H1 (cell line): ENCODE measurements around the gene TAS2R50. TPM values are rescaled to one million over a fixed set of nuclear protein-coding genes. Genes with fewer than 3 reads are reported as not detected.

Experiments
- CTCF ChIA-PET: fragments of 300-600 bp; sonication (Branson Sonifier 250); formaldehyde crosslinking; loops from one replicate; lab custom pipeline; 2021; ENCODE audit not compliant: partially characterized antibody; lab: Charles Lee
- POLR2A ChIA-PET: fragments of 300-600 bp; sonication (Branson Sonifier 250); formaldehyde crosslinking; loops from one replicate; lab custom pipeline; 2021; ENCODE audit warnings: inconsistent platforms; ENCODE audit not compliant: partially characterized antibody; lab: Charles Lee
- DNase-seq, 2 experiments: peaks; one replicate each; pipeline versions ENCODE4 v3.0.0 to v3.0.0-alpha.2; 2010 to 2022; ENCODE audit warnings: low spot score in 2 of 2, low read depth in 1 of 2, mixed read lengths in 1 of 2
- FAIRE-seq: peaks from 2 replicates; lab custom pipeline; 2011; peaks lifted over from hg19 to GRCh38; lab: Jason Lieb, UNC
- H2AFZ ChIP-seq: 2 replicates; pipeline ENCODE4 v1.8.1; 2012; ENCODE audit warnings: low read length, inconsistent platforms
- H2AK5ac ChIP-seq: 2 replicates; pipeline ENCODE4 v1.6.1; 2013; ENCODE audit warnings: low read depth, low read length
- H2BK120ac ChIP-seq: replicated peaks from 2 replicates; pipeline ENCODE3; 2013; ENCODE audit warnings: low read depth, low read length, inconsistent platforms
- H2BK12ac ChIP-seq: 2 replicates; pipeline ENCODE4 v1.6.1; 2013; ENCODE audit warnings: low read depth, low read length
- H2BK15ac ChIP-seq: 2 replicates; pipeline ENCODE4 v1.6.1; 2013; ENCODE audit warnings: low read length
- H2BK20ac ChIP-seq: 2 replicates; pipeline ENCODE4 v1.6.1; 2013; ENCODE audit warnings: low read length
- H2BK5ac ChIP-seq: 2 replicates; pipeline ENCODE4 v1.6.1; 2013; ENCODE audit warnings: low read depth, low read length
- H3K14ac ChIP-seq: 2 replicates; pipeline ENCODE4 v1.6.1; 2013; ENCODE audit warnings: inconsistent platforms; ENCODE audit not compliant: insufficient read length
- H3K18ac ChIP-seq: 2 replicates; pipeline ENCODE4 v1.6.1; 2013; ENCODE audit warnings: low read length; ENCODE audit errors: extremely low read depth
- H3K23ac ChIP-seq: 2 replicates; pipeline ENCODE4 v1.6.1; 2013; ENCODE audit warnings: inconsistent platforms; ENCODE audit not compliant: insufficient read length
- H3K23me2 ChIP-seq: 2 replicates; pipeline ENCODE4 v1.6.1; 2013; ENCODE audit warnings: low read depth, low read length
- H3K27ac ChIP-seq: 2 replicates; pipeline ENCODE4 v1.6.1; 2011; ENCODE audit warnings: low read depth, low read length, inconsistent platforms
- H3K27me3 ChIP-seq, 4 experiments: replicated peaks in 1 of 4; 1 replicate in 1 of 4; 2 replicates in 3 of 4; pipeline versions ENCODE4 v1.6.1 to v1.8.1; 2011 to 2013; ENCODE audit warnings: low read length in 3 of 4, mild to moderate bottlenecking in 3 of 4, inconsistent platforms in 2 of 4, mixed read lengths in 2 of 4, moderate library complexity in 1 of 4; ENCODE audit not compliant: control insufficient read depth in 3 of 4, insufficient read depth in 3 of 4; ENCODE audit errors: extremely low read depth in 1 of 4
- H3K36me3 ChIP-seq, 4 experiments: 2 replicates each; pipeline versions ENCODE4 v1.6.1 to v1.8.1; 2011 to 2013; ENCODE audit warnings: mild to moderate bottlenecking in 4 of 4, low read length in 3 of 4, moderate library complexity in 2 of 4, control low read depth in 1 of 4, inconsistent platforms in 1 of 4; ENCODE audit not compliant: insufficient read depth in 4 of 4, control insufficient read depth in 2 of 4
- H3K4ac ChIP-seq: replicated peaks from 2 replicates; pipeline ENCODE3; 2013; ENCODE audit warnings: low read length, low read depth, mixed read lengths, inconsistent platforms; ENCODE audit not compliant: insufficient read length
- H3K4me1 ChIP-seq, 4 experiments: replicated peaks in 1 of 4; 1 replicate in 1 of 4; 2 replicates in 3 of 4; pipeline versions ENCODE4 v1.6.1 to v1.8.1; 2011 to 2013; ENCODE audit warnings: low read length in 3 of 4, inconsistent platforms in 2 of 4, mixed read lengths in 1 of 4; ENCODE audit not compliant: insufficient read depth in 4 of 4, control insufficient read depth in 3 of 4
- H3K4me2 ChIP-seq, 2 experiments: 2 replicates each; pipeline versions ENCODE4 v1.6.1 to v1.8.1; 2011 to 2013; ENCODE audit warnings: low read depth in 2 of 2, low read length in 2 of 2, control low read depth in 1 of 2, inconsistent platforms in 1 of 2, mild to moderate bottlenecking in 1 of 2; ENCODE audit not compliant: insufficient read depth in 1 of 2
- H3K4me3 ChIP-seq, 4 experiments: fragments of 200-600, 300-600 bp in 1 of 4; sonication (generic), shearing (Covaris generic), sonication (Bioruptor Twin) in 1 of 4; 2 replicates each; pipeline versions ENCODE4 v1.5.1 to v1.8.1; 2011 to 2016; ENCODE audit warnings: low read length in 4 of 4, low read depth in 3 of 4, control low read depth in 2 of 4, inconsistent platforms in 2 of 4, mild to moderate bottlenecking in 2 of 4, mixed read lengths in 1 of 4, moderate library complexity in 1 of 4; ENCODE audit not compliant: insufficient read depth in 2 of 4; ENCODE audit errors: extremely low read depth in 1 of 4
- H3K56ac ChIP-seq: replicated peaks from 2 replicates; pipeline ENCODE3; 2013; ENCODE audit warnings: low read depth, mild to moderate bottlenecking, mixed read lengths, low read length, inconsistent platforms; ENCODE audit not compliant: insufficient read length
- H3K79me1 ChIP-seq: 2 replicates; pipeline ENCODE4 v1.6.1; 2013; ENCODE audit warnings: low read depth, low read length, control low read depth
- H3K79me2 ChIP-seq, 2 experiments: 2 replicates each; pipeline versions ENCODE4 v1.6.1 to v1.8.1; 2012 to 2013; ENCODE audit warnings: low read length in 2 of 2, mild to moderate bottlenecking in 2 of 2, inconsistent platforms in 1 of 2; ENCODE audit not compliant: insufficient read depth in 2 of 2, control insufficient read depth in 1 of 2
- H3K9ac ChIP-seq, 4 experiments: replicated peaks in 1 of 4; 1 replicate in 1 of 4; 2 replicates in 3 of 4; pipeline versions ENCODE4 v1.6.1 to v1.8.1; 2011 to 2013; ENCODE audit warnings: low read depth in 3 of 4, low read length in 3 of 4, control low read depth in 2 of 4, mild to moderate bottlenecking in 2 of 4, moderate library complexity in 2 of 4, inconsistent platforms in 1 of 4; ENCODE audit errors: extremely low read depth in 1 of 4
- H3K9me3 ChIP-seq, 2 experiments: 2 replicates each; pipeline versions ENCODE4 v1.6.1 to v1.8.1; 2012 to 2013; ENCODE audit warnings: mild to moderate bottlenecking in 2 of 2, moderate library complexity in 2 of 2, control low read depth in 1 of 2, inconsistent platforms in 1 of 2, low read depth in 1 of 2, low read length in 1 of 2, mixed read lengths in 1 of 2; ENCODE audit not compliant: insufficient read depth in 2 of 2
- H4K20me1 ChIP-seq, 2 experiments: replicated peaks in 1 of 2; 2 replicates each; pipeline versions ENCODE3 to v1.8.1; 2011 to 2013; ENCODE audit warnings: inconsistent platforms in 2 of 2, low read length in 2 of 2, mild to moderate bottlenecking in 1 of 2; ENCODE audit not compliant: insufficient read depth in 2 of 2, control insufficient read depth in 1 of 2
- H4K5ac ChIP-seq: 2 replicates; pipeline ENCODE4 v1.6.1; 2013; ENCODE audit warnings: low read length, low read depth, mixed read lengths, inconsistent platforms; ENCODE audit not compliant: insufficient read length
- H4K8ac ChIP-seq: 2 replicates; pipeline ENCODE4 v1.8.0; 2013; ENCODE audit warnings: mild to moderate bottlenecking, moderate library complexity, low read length, inconsistent platforms; ENCODE audit not compliant: insufficient read depth; ENCODE audit errors: extremely low read depth
- H4K91ac ChIP-seq: replicated peaks from 2 replicates; pipeline ENCODE3; 2013; ENCODE audit warnings: low read length, mixed read lengths, inconsistent platforms; ENCODE audit not compliant: insufficient read length
- BRCA1 ChIP-seq: IDR thresholded peaks from 2 replicates; pipeline ENCODE4 v1.6.1; 2012; ENCODE audit warnings: low read depth, low read length, improper control_type of control experiment
- CBX8 ChIP-seq: fragments of 300-800, 300-1000 bp; sonication (generic); IDR thresholded peaks from 2 replicates; pipeline ENCODE4 v1.7.1; 2016; ENCODE audit warnings: low read depth, low read length, borderline replicate concordance
- CEBPB ChIP-seq: IDR thresholded peaks from 2 replicates; pipeline ENCODE4 v1.6.1; 2012; ENCODE audit warnings: low read depth, low read length
- CHD1 ChIP-seq: IDR thresholded peaks from 2 replicates; pipeline ENCODE4 v1.6.1; 2012; ENCODE audit warnings: low read depth, low read length, improper control_type of control experiment
- EZH2 ChIP-seq: fragments of 200-600 bp; sonication (generic); IDR thresholded peaks from 2 replicates; pipeline ENCODE4 v1.7.1; 2012; ENCODE audit warnings: low read depth, mild to moderate bottlenecking, moderate library complexity, low read length, inconsistent platforms; ENCODE audit not compliant: severe bottlenecking
- GTF2F1 ChIP-seq: IDR thresholded peaks from 2 replicates; pipeline ENCODE4 v1.6.1; 2012; ENCODE audit warnings: low read depth, low read length, improper control_type of control experiment, borderline replicate concordance
- JUND ChIP-seq: IDR thresholded peaks from 2 replicates; pipeline ENCODE4 v1.6.1; 2011; ENCODE audit warnings: mild to moderate bottlenecking, improper control_type of control experiment, low read length
- POLR2A ChIP-seq, 2 experiments: IDR thresholded peaks; 1 replicate in 1 of 2; 2 replicates in 1 of 2; pipeline ENCODE4 v1.6.1; 2011; ENCODE audit warnings: low read depth in 2 of 2, low read length in 2 of 2, mild to moderate bottlenecking in 2 of 2; ENCODE audit errors: control extremely low read depth in 1 of 2
- SIX5 ChIP-seq: IDR thresholded peaks from 2 replicates; pipeline ENCODE4 v1.6.1; 2011; ENCODE audit warnings: mild to moderate bottlenecking, low read depth, low read length
- SP2 ChIP-seq: IDR thresholded peaks from 2 replicates; pipeline ENCODE4 v1.6.1; 2012; ENCODE audit warnings: mild to moderate bottlenecking, low read length, inconsistent platforms
- SP4 ChIP-seq: IDR thresholded peaks from 2 replicates; pipeline ENCODE4 v1.6.1; 2012; ENCODE audit warnings: low read length, inconsistent platforms
- SUZ12 ChIP-seq: fragments of 200-600 bp; sonication (generic); IDR thresholded peaks from 2 replicates; pipeline ENCODE4 v1.6.1; 2012; ENCODE audit warnings: mild to moderate bottlenecking, inconsistent platforms, low read length, moderate library complexity, mixed read lengths
- TBP ChIP-seq: IDR thresholded peaks from 2 replicates; pipeline ENCODE4 v1.6.1; 2011; ENCODE audit warnings: low read depth, low read length, improper control_type of control experiment
- TCF12 ChIP-seq: IDR thresholded peaks from 2 replicates; pipeline ENCODE4 v1.6.1; 2011; ENCODE audit warnings: low read depth, mild to moderate bottlenecking, low read length
- WGBS, 2 experiments: shearing (Covaris generic) in 1 of 2; methylation state at CpG; one replicate each; pipeline versions ENCODE4 v1.1.6 to v1.1.7; 2013 to 2015; ENCODE audit warnings: low lambda C conversion rate in 2 of 2, mixed read lengths in 2 of 2, inconsistent platforms in 1 of 2, low coverage in 1 of 2, missing lambda C conversion rate in 1 of 2; ENCODE audit not compliant: insufficient replicate concordance in 2 of 2, insufficient coverage in 1 of 2, insufficient read length in 1 of 2; ENCODE audit errors: extremely low coverage in 1 of 2, missing lambda C conversion rate in 1 of 2; 5-methylcytosine and 5-hydroxymethylcytosine counted together
- polyA plus RNA-seq, 7 experiments: library from polyadenylated mRNA; depleted of rRNA in 3 of 7; stranded (reverse) in 5 of 7; unstranded in 2 of 7; fragments of >200 nt in 5 of 7; fragments of 200-250 nt in 2 of 7; gene quantifications; 1 replicate in 5 of 7; 2 replicates in 1 of 7; 4 replicates in 1 of 7; pipeline versions ENCODE4 v1.2.1 to v1.2.3, GENCODE V29; 2011 to 2013; ENCODE audit warnings: missing spikeins in 2 of 7, mixed read lengths in 2 of 7
- total RNA-seq: library from RNA; stranded (reverse); fragmentation: NEBNext Ultra II Directional; extraction: Animal tissue kit (Norgen Biotek cat#: 25700); gene quantifications from 2 replicates; pipeline ENCODE4 v1.2.1, GENCODE V29; 2021
- TF ChIP-seq, protein P1 (sequence below): IDR thresholded peaks from 2 replicates; pipeline ENCODE4 v1.6.1; 2012; ENCODE audit warnings: low read length, inconsistent platforms

TAS2R50 gene
- total and polyA plus RNA-seq, 2 of the 8 experiments (the other 6 are each of a cell fraction or from before 2014, with no cell fraction given), result 0.11 to 0.50 TPM

DNA sequence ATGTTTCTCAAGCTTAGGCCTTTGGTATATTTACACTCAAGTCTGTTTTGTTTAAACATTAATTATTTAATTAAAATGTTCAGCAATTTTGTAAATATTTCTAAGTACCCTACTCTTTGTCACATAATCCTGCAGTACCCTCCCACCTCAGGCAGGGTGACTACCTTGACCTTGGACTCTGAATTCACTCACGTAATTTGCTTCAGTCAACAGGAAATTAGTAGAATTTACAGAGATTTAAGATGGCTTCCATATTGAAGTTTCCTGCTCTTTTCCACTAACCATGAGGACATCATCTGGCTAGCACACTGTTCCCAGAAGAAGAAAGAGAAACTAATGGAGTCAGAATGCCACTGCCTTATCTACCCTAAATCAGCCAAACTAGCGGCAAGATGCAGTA, 36.7 kb upstream of the TAS2R50 start:
- Histone ChIP-seq H3K36me3 (no peaks in the 10 kb centered on the region), H3K23me2 (no peaks in the 10 kb centered on the region), H3K27me3 (peaks cover 0 to 2% (median 0%) of the 10 kb centered on the region in 4 experiments; a peak in 1 of 7 replicates), H4K5ac (no peak overlapping the region), H4K8ac (no peak overlapping the region), H2BK20ac (no peak overlapping the region), H3K18ac (no peak overlapping the region), H3K9ac (no peak overlapping the region), H2BK5ac (no peak overlapping the region), H3K23ac (no peak overlapping the region), H3K79me2 (no peaks in the 10 kb centered on the region), H4K91ac (no peak overlapping the region), H3K79me1 (no peaks in the 10 kb centered on the region), H3K4me2 (no peak overlapping the region), H3K27ac (no peak overlapping the region), H3K4ac (no peak overlapping the region), H2AK5ac (no peak overlapping the region), H4K20me1 (peaks cover 0 to 2% of the 10 kb centered on the region in 2 experiments), H2BK120ac (no peak overlapping the region), H2AFZ (no peak overlapping the region), H3K14ac (no peak overlapping the region), H2BK15ac (no peak overlapping the region), H3K4me3 (no peak overlapping the region), H3K9me3 (no peaks in the 10 kb centered on the region), H3K4me1 (no peaks in the 10 kb centered on the region), H3K56ac (no peak overlapping the region), H2BK12ac (no peak overlapping the region)
- DNase-seq (no peak), FAIRE-seq (no peak)
- 76% methylated on average over 2 of the region's 2 CpGs; no CpG with 5 or more reads in 1 of the 2 experiments for WGBS, 2 experiments
- ChIA-PET CTCF (interaction anchor here (0.7 to 1.2 kb wide), 3 partner anchors 9 to 462 kb away, joined by 3 to 4 read pairs (median 3); no protein-coding TSS in a partner anchor), POLR2A (no interaction called here)
- TF ChIP-seq TBP, result no peak
- TF ChIP-seq CBX8, result no peak
- TF ChIP-seq BRCA1, result no peak
- TF ChIP-seq, protein P1, sequence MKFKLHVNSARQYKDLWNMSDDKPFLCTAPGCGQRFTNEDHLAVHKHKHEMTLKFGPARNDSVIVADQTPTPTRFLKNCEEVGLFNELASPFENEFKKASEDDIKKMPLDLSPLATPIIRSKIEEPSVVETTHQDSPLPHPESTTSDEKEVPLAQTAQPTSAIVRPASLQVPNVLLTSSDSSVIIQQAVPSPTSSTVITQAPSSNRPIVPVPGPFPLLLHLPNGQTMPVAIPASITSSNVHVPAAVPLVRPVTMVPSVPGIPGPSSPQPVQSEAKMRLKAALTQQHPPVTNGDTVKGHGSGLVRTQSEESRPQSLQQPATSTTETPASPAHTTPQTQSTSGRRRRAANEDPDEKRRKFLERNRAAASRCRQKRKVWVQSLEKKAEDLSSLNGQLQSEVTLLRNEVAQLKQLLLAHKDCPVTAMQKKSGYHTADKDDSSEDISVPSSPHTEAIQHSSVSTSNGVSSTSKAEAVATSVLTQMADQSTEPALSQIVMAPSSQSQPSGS, result no peak
- TF ChIP-seq SP2, result no peak
- no peak for TF ChIP-seq SIX5
- TF ChIP-seq TCF12, result no peak
- no peak for TF ChIP-seq CHD1
- no peak for TF ChIP-seq SP4
- no peak for TF ChIP-seq GTF2F1
- no peak for TF ChIP-seq SUZ12
- TF ChIP-seq EZH2, result no peak
- TF ChIP-seq POLR2A (IDR thresholded peaks at IDR 0.05; ENCODE audit: control extremely low read depth in 1 of 2, low read depth in 2 of 2, low read length in 2 of 2), result no peak
- TF ChIP-seq JUND, result no peak
- no peak for TF ChIP-seq CEBPB
